ENCODE data around the gene ITPR2.

DNA sequence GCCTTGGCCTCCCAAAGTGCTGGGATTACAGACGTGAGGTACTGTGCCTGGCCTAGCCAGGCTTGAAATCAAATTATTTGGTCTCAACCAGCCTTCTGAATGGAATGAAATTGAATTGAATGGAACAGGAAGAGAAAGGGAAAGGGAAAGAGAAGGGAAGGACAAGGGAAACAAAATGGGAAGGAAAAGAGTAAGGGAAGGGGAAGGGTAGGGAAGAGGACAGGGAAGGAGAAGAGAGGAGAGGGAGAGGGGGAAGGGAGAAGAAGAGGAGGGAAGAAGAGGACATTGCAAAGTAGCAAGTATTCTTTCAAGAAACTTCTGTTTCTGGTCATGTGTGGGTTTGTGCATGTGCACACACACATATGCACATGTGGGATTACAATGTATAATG, 97.8 kb downstream of the ITPR2 start:
- no peak for TF ChIP-seq MAX (IDR thresholded peaks at IDR 0.05)
- no peak for TF ChIP-seq CTCF (IDR thresholded peaks at IDR 0.05; ENCODE audit: low read depth, low read length, missing input control)
- no peak for TF ChIP-seq TAF1 (conservative IDR thresholded peaks at IDR 0.05)
- no peak for TF ChIP-seq GABPA (IDR thresholded peaks at IDR 0.05 in 1 of 2, conservative IDR thresholded peaks at IDR 0.05 in 1 of 2)
- TF ChIP-seq RXRA (IDR thresholded peaks at IDR 0.05) = no peak
- TF ChIP-seq SP1 (IDR thresholded peaks at IDR 0.05) = no peak
